H1 (cell line): ENCODE data around the gene SERPINA6. TPM values are rescaled to one million over a fixed set of nuclear protein-coding genes. Genes with fewer than 3 reads are reported as not detected.

Experiments
- CTCF ChIA-PET: fragments of 300-600 bp; sonication (Branson Sonifier 250); formaldehyde crosslinking; loops from one replicate; lab custom pipeline; 2021; ENCODE audit not compliant: partially characterized antibody; lab: Charles Lee
- POLR2A ChIA-PET: fragments of 300-600 bp; sonication (Branson Sonifier 250); formaldehyde crosslinking; loops from one replicate; lab custom pipeline; 2021; ENCODE audit warnings: inconsistent platforms; ENCODE audit not compliant: partially characterized antibody; lab: Charles Lee
- DNase-seq, 2 experiments: peaks; one replicate each; pipeline versions ENCODE4 v3.0.0 to v3.0.0-alpha.2; 2010 to 2022; ENCODE audit warnings: low spot score in 2 of 2, low read depth in 1 of 2, mixed read lengths in 1 of 2
- FAIRE-seq: peaks from 2 replicates; lab custom pipeline; 2011; peaks lifted over from hg19 to GRCh38; lab: Jason Lieb, UNC
- H2AFZ ChIP-seq: 2 replicates; pipeline ENCODE4 v1.8.1; 2012; ENCODE audit warnings: low read length, inconsistent platforms
- H2AK5ac ChIP-seq: 2 replicates; pipeline ENCODE4 v1.6.1; 2013; ENCODE audit warnings: low read depth, low read length
- H2BK120ac ChIP-seq: replicated peaks from 2 replicates; pipeline ENCODE3; 2013; ENCODE audit warnings: low read depth, low read length, inconsistent platforms
- H2BK12ac ChIP-seq: 2 replicates; pipeline ENCODE4 v1.6.1; 2013; ENCODE audit warnings: low read depth, low read length
- H2BK15ac ChIP-seq: 2 replicates; pipeline ENCODE4 v1.6.1; 2013; ENCODE audit warnings: low read length
- H2BK20ac ChIP-seq: 2 replicates; pipeline ENCODE4 v1.6.1; 2013; ENCODE audit warnings: low read length
- H2BK5ac ChIP-seq: 2 replicates; pipeline ENCODE4 v1.6.1; 2013; ENCODE audit warnings: low read depth, low read length
- H3K14ac ChIP-seq: 2 replicates; pipeline ENCODE4 v1.6.1; 2013; ENCODE audit warnings: inconsistent platforms; ENCODE audit not compliant: insufficient read length
- H3K18ac ChIP-seq: 2 replicates; pipeline ENCODE4 v1.6.1; 2013; ENCODE audit warnings: low read length; ENCODE audit errors: extremely low read depth
- H3K23ac ChIP-seq: 2 replicates; pipeline ENCODE4 v1.6.1; 2013; ENCODE audit warnings: inconsistent platforms; ENCODE audit not compliant: insufficient read length
- H3K23me2 ChIP-seq: 2 replicates; pipeline ENCODE4 v1.6.1; 2013; ENCODE audit warnings: low read depth, low read length
- H3K27ac ChIP-seq: 2 replicates; pipeline ENCODE4 v1.6.1; 2011; ENCODE audit warnings: low read depth, low read length, inconsistent platforms
- H3K27me3 ChIP-seq, 4 experiments: replicated peaks in 1 of 4; 1 replicate in 1 of 4; 2 replicates in 3 of 4; pipeline versions ENCODE4 v1.6.1 to v1.8.1; 2011 to 2013; ENCODE audit warnings: low read length in 3 of 4, mild to moderate bottlenecking in 3 of 4, inconsistent platforms in 2 of 4, mixed read lengths in 2 of 4, moderate library complexity in 1 of 4; ENCODE audit not compliant: control insufficient read depth in 3 of 4, insufficient read depth in 3 of 4; ENCODE audit errors: extremely low read depth in 1 of 4
- H3K36me3 ChIP-seq, 4 experiments: 2 replicates each; pipeline versions ENCODE4 v1.6.1 to v1.8.1; 2011 to 2013; ENCODE audit warnings: mild to moderate bottlenecking in 4 of 4, low read length in 3 of 4, moderate library complexity in 2 of 4, control low read depth in 1 of 4, inconsistent platforms in 1 of 4; ENCODE audit not compliant: insufficient read depth in 4 of 4, control insufficient read depth in 2 of 4
- H3K4ac ChIP-seq: replicated peaks from 2 replicates; pipeline ENCODE3; 2013; ENCODE audit warnings: low read length, low read depth, mixed read lengths, inconsistent platforms; ENCODE audit not compliant: insufficient read length
- H3K4me1 ChIP-seq, 4 experiments: replicated peaks in 1 of 4; 1 replicate in 1 of 4; 2 replicates in 3 of 4; pipeline versions ENCODE4 v1.6.1 to v1.8.1; 2011 to 2013; ENCODE audit warnings: low read length in 3 of 4, inconsistent platforms in 2 of 4, mixed read lengths in 1 of 4; ENCODE audit not compliant: insufficient read depth in 4 of 4, control insufficient read depth in 3 of 4
- H3K4me2 ChIP-seq, 2 experiments: 2 replicates each; pipeline versions ENCODE4 v1.6.1 to v1.8.1; 2011 to 2013; ENCODE audit warnings: low read depth in 2 of 2, low read length in 2 of 2, control low read depth in 1 of 2, inconsistent platforms in 1 of 2, mild to moderate bottlenecking in 1 of 2; ENCODE audit not compliant: insufficient read depth in 1 of 2
- H3K4me3 ChIP-seq, 4 experiments: fragments of 200-600, 300-600 bp in 1 of 4; sonication (generic), shearing (Covaris generic), sonication (Bioruptor Twin) in 1 of 4; 2 replicates each; pipeline versions ENCODE4 v1.5.1 to v1.8.1; 2011 to 2016; ENCODE audit warnings: low read length in 4 of 4, low read depth in 3 of 4, control low read depth in 2 of 4, inconsistent platforms in 2 of 4, mild to moderate bottlenecking in 2 of 4, mixed read lengths in 1 of 4, moderate library complexity in 1 of 4; ENCODE audit not compliant: insufficient read depth in 2 of 4; ENCODE audit errors: extremely low read depth in 1 of 4
- H3K56ac ChIP-seq: replicated peaks from 2 replicates; pipeline ENCODE3; 2013; ENCODE audit warnings: low read depth, mild to moderate bottlenecking, mixed read lengths, low read length, inconsistent platforms; ENCODE audit not compliant: insufficient read length
- H3K79me1 ChIP-seq: 2 replicates; pipeline ENCODE4 v1.6.1; 2013; ENCODE audit warnings: low read depth, low read length, control low read depth
- H3K79me2 ChIP-seq, 2 experiments: 2 replicates each; pipeline versions ENCODE4 v1.6.1 to v1.8.1; 2012 to 2013; ENCODE audit warnings: low read length in 2 of 2, mild to moderate bottlenecking in 2 of 2, inconsistent platforms in 1 of 2; ENCODE audit not compliant: insufficient read depth in 2 of 2, control insufficient read depth in 1 of 2
- H3K9ac ChIP-seq, 4 experiments: replicated peaks in 1 of 4; 1 replicate in 1 of 4; 2 replicates in 3 of 4; pipeline versions ENCODE4 v1.6.1 to v1.8.1; 2011 to 2013; ENCODE audit warnings: low read depth in 3 of 4, low read length in 3 of 4, control low read depth in 2 of 4, mild to moderate bottlenecking in 2 of 4, moderate library complexity in 2 of 4, inconsistent platforms in 1 of 4; ENCODE audit errors: extremely low read depth in 1 of 4
- H3K9me3 ChIP-seq, 2 experiments: 2 replicates each; pipeline versions ENCODE4 v1.6.1 to v1.8.1; 2012 to 2013; ENCODE audit warnings: mild to moderate bottlenecking in 2 of 2, moderate library complexity in 2 of 2, control low read depth in 1 of 2, inconsistent platforms in 1 of 2, low read depth in 1 of 2, low read length in 1 of 2, mixed read lengths in 1 of 2; ENCODE audit not compliant: insufficient read depth in 2 of 2
- H4K20me1 ChIP-seq, 2 experiments: replicated peaks in 1 of 2; 2 replicates each; pipeline versions ENCODE3 to v1.8.1; 2011 to 2013; ENCODE audit warnings: inconsistent platforms in 2 of 2, low read length in 2 of 2, mild to moderate bottlenecking in 1 of 2; ENCODE audit not compliant: insufficient read depth in 2 of 2, control insufficient read depth in 1 of 2
- H4K5ac ChIP-seq: 2 replicates; pipeline ENCODE4 v1.6.1; 2013; ENCODE audit warnings: low read length, low read depth, mixed read lengths, inconsistent platforms; ENCODE audit not compliant: insufficient read length
- H4K8ac ChIP-seq: 2 replicates; pipeline ENCODE4 v1.8.0; 2013; ENCODE audit warnings: mild to moderate bottlenecking, moderate library complexity, low read length, inconsistent platforms; ENCODE audit not compliant: insufficient read depth; ENCODE audit errors: extremely low read depth
- H4K91ac ChIP-seq: replicated peaks from 2 replicates; pipeline ENCODE3; 2013; ENCODE audit warnings: low read length, mixed read lengths, inconsistent platforms; ENCODE audit not compliant: insufficient read length
- BRCA1 ChIP-seq: IDR thresholded peaks from 2 replicates; pipeline ENCODE4 v1.6.1; 2012; ENCODE audit warnings: low read depth, low read length, improper control_type of control experiment
- EP300 ChIP-seq, 2 experiments: IDR thresholded peaks; 1 replicate in 1 of 2; 2 replicates in 1 of 2; pipeline ENCODE4 v1.6.1; 2011 to 2012; ENCODE audit warnings: low read depth in 2 of 2, low read length in 2 of 2, mild to moderate bottlenecking in 2 of 2, borderline replicate concordance in 1 of 2, inconsistent platforms in 1 of 2, moderate library complexity in 1 of 2
- KDM5A ChIP-seq: fragments of 200-600 bp; IDR thresholded peaks from 2 replicates; pipeline ENCODE4 v1.7.1; 2012; ENCODE audit warnings: mild to moderate bottlenecking, low read length, inconsistent platforms, mixed read lengths
- NANOG ChIP-seq: IDR thresholded peaks from 2 replicates; pipeline ENCODE4 v1.6.1; 2011; ENCODE audit warnings: low read length, low read depth, mild to moderate bottlenecking, inconsistent platforms; ENCODE audit not compliant: insufficient read depth, poor library complexity, severe bottlenecking
- TAF1 ChIP-seq: IDR thresholded peaks from 2 replicates; pipeline ENCODE4 v1.6.1; 2011; ENCODE audit warnings: mild to moderate bottlenecking, low read depth, low read length
- WGBS, 2 experiments: shearing (Covaris generic) in 1 of 2; methylation state at CpG; one replicate each; pipeline versions ENCODE4 v1.1.6 to v1.1.7; 2013 to 2015; ENCODE audit warnings: low lambda C conversion rate in 2 of 2, mixed read lengths in 2 of 2, inconsistent platforms in 1 of 2, low coverage in 1 of 2, missing lambda C conversion rate in 1 of 2; ENCODE audit not compliant: insufficient replicate concordance in 2 of 2, insufficient coverage in 1 of 2, insufficient read length in 1 of 2; ENCODE audit errors: extremely low coverage in 1 of 2, missing lambda C conversion rate in 1 of 2; 5-methylcytosine and 5-hydroxymethylcytosine counted together
- polyA plus RNA-seq, 7 experiments: library from polyadenylated mRNA; depleted of rRNA in 3 of 7; stranded (reverse) in 5 of 7; unstranded in 2 of 7; fragments of >200 nt in 5 of 7; fragments of 200-250 nt in 2 of 7; gene quantifications; 1 replicate in 5 of 7; 2 replicates in 1 of 7; 4 replicates in 1 of 7; pipeline versions ENCODE4 v1.2.1 to v1.2.3, GENCODE V29; 2011 to 2013; ENCODE audit warnings: missing spikeins in 2 of 7, mixed read lengths in 2 of 7
- total RNA-seq: library from RNA; stranded (reverse); fragmentation: NEBNext Ultra II Directional; extraction: Animal tissue kit (Norgen Biotek cat#: 25700); gene quantifications from 2 replicates; pipeline ENCODE4 v1.2.1, GENCODE V29; 2021

The SERPINA6 gene
- total and polyA plus RNA-seq, 2 of the 8 experiments (the other 6 are each of a cell fraction or from before 2014, with no cell fraction given) = not detected

GRCh38 chr14:94370524-94370910 lies 47.4 kb upstream of the SERPINA6 start:
- no peak overlapping the region for H4K5ac ChIP-seq
- no peaks in the 10 kb centered on the region for H3K36me3 ChIP-seq
- H2BK20ac ChIP-seq = no peak overlapping the region; the same call in 1 of the 2 replicates
- H3K9ac ChIP-seq = no peak overlapping the region
- H3K9me3 ChIP-seq = no peaks in the 10 kb centered on the region
- H3K14ac ChIP-seq = no peak overlapping the region
- no peak overlapping the region for H3K4ac ChIP-seq
- H2BK15ac ChIP-seq = 0 out of 2 replicates have a peak overlapping the region, but pooled peaks have one; percentile 53
- no peaks in the 10 kb centered on the region for H3K79me1 ChIP-seq
- DNase-seq = no peak
- no peak overlapping the region for H3K23ac ChIP-seq
- no peak overlapping the region for H4K8ac ChIP-seq
- H2AK5ac ChIP-seq = peak overlapping the region; percentile 86; the same call in 1 of the 2 replicates
- TF ChIP-seq TAF1 = no peak
- no peak for TF ChIP-seq BRCA1
- no peak for TF ChIP-seq KDM5A
- no peak for TF ChIP-seq NANOG
- TF ChIP-seq EP300 (IDR thresholded peaks at IDR 0.05; ENCODE audit: borderline replicate concordance in 1 of 2, low read depth in 2 of 2, low read length in 2 of 2) = no peak
- TF ChIP-seq, all 59 proteins: peak for 0
- H4K20me1 ChIP-seq = no peaks in the 10 kb centered on the region
- POLR2A ChIA-PET = no interaction called here
- no peak overlapping the region for H4K91ac ChIP-seq
- no peaks in the 10 kb centered on the region for H3K79me2 ChIP-seq
- H2BK12ac ChIP-seq = peak overlapping the region; percentile 80; the same call in 1 of the 2 replicates
- peak overlapping the region; percentile 81 for H2BK5ac ChIP-seq
- H3K56ac ChIP-seq = peak overlapping the region; percentile 22
- WGBS, 2 experiments = 90% methylated on average over 3 of the region's 6 CpGs; no CpG with 5 or more reads in 1 of the 2 experiments
- H3K4me2 ChIP-seq = no peak overlapping the region
- no peaks in the 10 kb centered on the region for H3K27me3 ChIP-seq
- no peaks in the 10 kb centered on the region; the same call in 1 of the 2 replicates for H3K23me2 ChIP-seq
- H3K27ac ChIP-seq = no peak overlapping the region
- peaks cover 4 to 10% (median 7%) of the 10 kb centered on the region in 4 experiments for H3K4me1 ChIP-seq
- H3K18ac ChIP-seq = no peak overlapping the region
- H3K4me3 ChIP-seq = no peak overlapping the region
- FAIRE-seq = no peak
- H2BK120ac ChIP-seq = no peak overlapping the region
- CTCF ChIA-PET = interaction anchor here (0.6 kb wide), 1 partner anchor 54 kb away, joined by 4 read pairs; no protein-coding TSS in a partner anchor
- H2AFZ ChIP-seq = no peak overlapping the region
